MM.1S (cell line): ENCODE measurements around the gene BCCIP.

Experiments
- CTCF ChIP-seq: fragments of 300-600 bp; sonication (generic); IDR thresholded peaks from 2 replicates; pipeline ENCODE4 v1.5.1; 2016; ENCODE audit warnings: antibody characterized with exemption, low read length, mixed read lengths
- EZH2 ChIP-seq: fragments of 300-600 bp; sonication (generic); optimal IDR thresholded peaks from 2 replicates; pipeline ENCODE3; 2017; ENCODE audit warnings: low read depth, mild to moderate bottlenecking, antibody characterized with exemption, low read length, mixed read lengths
- EZH2phosphoT487 ChIP-seq: fragments of 300-600 bp; sonication (generic); IDR thresholded peaks from 2 replicates; pipeline ENCODE4 v1.6.1; 2018; ENCODE audit warnings: antibody characterized with exemption, low read length

- TF ChIP-seq CTCF (no peak), EZH2phosphoT487 (no peak), EZH2 (no peak)
Observed at GRCh38 chr10:125866421-125867029, 43.2 kb downstream of the BCCIP start.
